Neural progenitor cell (in vitro differentiated cells): ENCODE measurements around the gene TAF1L. TPM values are rescaled to one million over a fixed set of nuclear protein-coding genes. Genes with fewer than 3 reads are reported as not detected.

Experiments used
- DNase-seq: peaks from one replicate; pipeline ENCODE4 v3.0.0-alpha.2; 2016; ENCODE audit warnings: low spot score
- H2AFZ ChIP-seq: fragments of 200-600 bp; sonication (generic); replicated peaks from 2 replicates; pipeline ENCODE4 v1.6.1; 2016; ENCODE audit warnings: antibody characterized with exemption
- H3F3A ChIP-seq: fragments of 200-600 bp; sonication (generic); 2 replicates; pipeline ENCODE4 v1.6.1; 2016; ENCODE audit warnings: antibody characterized with exemption, low read depth
- H3K27ac ChIP-seq: fragments of 200-600 bp; sonication (generic); 2 replicates; pipeline ENCODE4 v1.5.1; 2016; ENCODE audit warnings: mild to moderate bottlenecking
- H3K27me3 ChIP-seq: fragments of 200-600 bp; sonication (generic); 2 replicates; pipeline ENCODE4 v1.6.1; 2016; ENCODE audit warnings: mild to moderate bottlenecking, moderate library complexity
- H3K36me3 ChIP-seq: fragments of 200-600 bp; sonication (generic); 2 replicates; pipeline ENCODE4 v1.5.1; 2016
- H3K4me1 ChIP-seq: fragments of 200-600 bp; sonication (generic); 2 replicates; pipeline ENCODE4 v1.6.1; 2016; ENCODE audit warnings: mixed run types
- H3K4me2 ChIP-seq: fragments of 200-600 bp; sonication (generic); 2 replicates; pipeline ENCODE4 v1.6.1; 2016
- H3K4me3 ChIP-seq: fragments of 200-600 bp; sonication (generic); 2 replicates; pipeline ENCODE4 v1.5.1; 2016
- H3K79me2 ChIP-seq: fragments of 200-600 bp; sonication (generic); 2 replicates; pipeline ENCODE4 v1.6.1; 2016; ENCODE audit warnings: low read depth
- H3K9ac ChIP-seq: fragments of 200-600 bp; sonication (generic); 2 replicates; pipeline ENCODE4 v1.6.1; 2016
- H3K9me3 ChIP-seq: fragments of 200-600 bp; sonication (generic); 2 replicates; pipeline ENCODE4 v1.5.1; 2016; ENCODE audit warnings: low read depth
- H4K20me1 ChIP-seq: fragments of 200-600 bp; sonication (generic); 2 replicates; pipeline ENCODE4 v1.6.1; 2016; ENCODE audit warnings: low read depth
- H3K27ac Mint-ChIP-seq: 3 replicates; pipeline ENCODE4 v1.8.0; 2021; ENCODE audit warnings: mixed read lengths
- H3K27me3 Mint-ChIP-seq: 2 replicates; pipeline ENCODE4 v1.8.0; 2022; ENCODE audit warnings: low read depth, mild to moderate bottlenecking, inconsistent platforms, moderate library complexity, mixed read lengths; ENCODE audit not compliant: insufficient read depth
- H3K36me3 Mint-ChIP-seq: 3 replicates; pipeline ENCODE4 v1.8.0; 2021; ENCODE audit warnings: mixed read lengths
- H3K4me1 Mint-ChIP-seq: 3 replicates; pipeline ENCODE4 v1.8.0; 2021; ENCODE audit warnings: mixed read lengths
- H3K4me3 Mint-ChIP-seq: 3 replicates; pipeline ENCODE4 v1.8.0; 2021; ENCODE audit warnings: mild to moderate bottlenecking, moderate library complexity, mixed read lengths
- H3K9me3 Mint-ChIP-seq: 3 replicates; pipeline ENCODE4 v1.8.0; 2020; ENCODE audit warnings: mixed read lengths
- EZH2 ChIP-seq: fragments of 200-600 bp; sonication (generic); IDR thresholded peaks from 2 replicates; pipeline ENCODE4 v1.6.1; 2017; ENCODE audit warnings: antibody characterized with exemption, mild to moderate bottlenecking, moderate library complexity
- EZH2phosphoT487 ChIP-seq: fragments of 200-600 bp; sonication (generic); IDR thresholded peaks from 2 replicates; pipeline ENCODE4 v1.6.1; 2017; ENCODE audit warnings: antibody characterized with exemption
- total RNA-seq: library from RNA; depleted of rRNA; stranded (reverse); fragments of >200 nt; gene quantifications from 2 replicates; pipeline ENCODE4 v1.2.3, GENCODE V29; 2015; ENCODE audit warnings: low replicate concordance
- TF ChIP-seq, protein P1 (sequence below): fragments of 200-600 bp; sonication (generic); IDR thresholded peaks from 2 replicates; pipeline ENCODE4 v1.5.1; 2017; ENCODE audit warnings: antibody characterized with exemption, mild to moderate bottlenecking

TAF1L gene
- total RNA-seq, 1 donor from 2014 or later = not detected

DNA sequence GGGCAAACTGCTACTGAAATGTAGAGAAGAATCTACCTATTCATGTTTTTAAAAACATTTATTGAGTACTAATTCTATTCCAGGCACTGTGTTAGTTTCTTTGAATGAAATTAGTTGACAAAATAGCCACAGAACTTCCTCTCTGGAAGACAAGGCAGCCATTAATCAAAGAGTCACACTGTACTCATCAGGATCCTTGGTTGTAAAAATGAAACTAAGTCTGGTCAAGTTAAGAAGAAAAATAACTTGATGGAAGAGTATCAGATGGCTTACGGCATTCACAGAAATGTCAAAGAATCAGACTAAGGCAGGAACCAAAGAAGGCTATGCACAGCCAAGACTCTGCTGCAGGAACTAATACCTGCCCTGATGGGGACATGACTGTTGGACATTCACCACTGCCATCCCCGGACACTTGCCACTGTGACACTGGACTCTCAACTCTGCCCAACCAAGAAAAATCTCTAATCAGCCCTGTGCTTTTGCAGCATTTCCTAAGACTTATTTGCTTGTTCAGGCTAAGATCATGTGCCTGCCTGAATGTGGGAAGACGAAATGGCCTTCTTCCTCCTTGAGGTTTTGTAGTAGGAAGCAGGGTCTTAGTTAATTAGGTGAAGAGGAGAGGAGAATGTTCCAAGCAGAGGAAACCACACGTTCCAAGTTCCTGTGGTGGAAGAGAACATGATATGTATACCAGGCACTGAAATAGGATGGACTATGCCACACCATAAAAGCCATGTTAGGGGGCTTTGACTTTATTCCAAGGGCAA is 39.2 kb downstream of the TAF1L start:
- TF ChIP-seq, protein P1, sequence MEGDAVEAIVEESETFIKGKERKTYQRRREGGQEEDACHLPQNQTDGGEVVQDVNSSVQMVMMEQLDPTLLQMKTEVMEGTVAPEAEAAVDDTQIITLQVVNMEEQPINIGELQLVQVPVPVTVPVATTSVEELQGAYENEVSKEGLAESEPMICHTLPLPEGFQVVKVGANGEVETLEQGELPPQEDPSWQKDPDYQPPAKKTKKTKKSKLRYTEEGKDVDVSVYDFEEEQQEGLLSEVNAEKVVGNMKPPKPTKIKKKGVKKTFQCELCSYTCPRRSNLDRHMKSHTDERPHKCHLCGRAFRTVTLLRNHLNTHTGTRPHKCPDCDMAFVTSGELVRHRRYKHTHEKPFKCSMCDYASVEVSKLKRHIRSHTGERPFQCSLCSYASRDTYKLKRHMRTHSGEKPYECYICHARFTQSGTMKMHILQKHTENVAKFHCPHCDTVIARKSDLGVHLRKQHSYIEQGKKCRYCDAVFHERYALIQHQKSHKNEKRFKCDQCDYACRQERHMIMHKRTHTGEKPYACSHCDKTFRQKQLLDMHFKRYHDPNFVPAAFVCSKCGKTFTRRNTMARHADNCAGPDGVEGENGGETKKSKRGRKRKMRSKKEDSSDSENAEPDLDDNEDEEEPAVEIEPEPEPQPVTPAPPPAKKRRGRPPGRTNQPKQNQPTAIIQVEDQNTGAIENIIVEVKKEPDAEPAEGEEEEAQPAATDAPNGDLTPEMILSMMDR = no peak
- TF ChIP-seq EZH2 (no peak), EZH2phosphoT487 (no peak)
- no peaks in the 10 kb centered on the region for H3K4me1 Mint-ChIP-seq
- no peaks in the 10 kb centered on the region for H3K36me3 Mint-ChIP-seq
- Histone ChIP-seq H3K9ac (no peak overlapping the region), H3K9me3 (no peaks in the 10 kb centered on the region), H4K20me1 (no peaks in the 10 kb centered on the region), H3K4me2 (no peak overlapping the region), H2AFZ (no peak overlapping the region), H3K27ac (no peak overlapping the region), H3K36me3 (no peaks in the 10 kb centered on the region), H3K4me3 (no peak overlapping the region), H3K79me2 (no peaks in the 10 kb centered on the region), H3K4me1 (no peaks in the 10 kb centered on the region), H3K27me3 (no peaks in the 10 kb centered on the region), H3F3A (no peaks in the 10 kb centered on the region)
- H3K9me3 Mint-ChIP-seq = peaks cover 3% of the 10 kb centered on the region
- H3K27ac Mint-ChIP-seq = no peak overlapping the region
- H3K27me3 Mint-ChIP-seq = no peaks in the 10 kb centered on the region
- no peak overlapping the region for H3K4me3 Mint-ChIP-seq
- no peak for DNase-seq

DNA sequence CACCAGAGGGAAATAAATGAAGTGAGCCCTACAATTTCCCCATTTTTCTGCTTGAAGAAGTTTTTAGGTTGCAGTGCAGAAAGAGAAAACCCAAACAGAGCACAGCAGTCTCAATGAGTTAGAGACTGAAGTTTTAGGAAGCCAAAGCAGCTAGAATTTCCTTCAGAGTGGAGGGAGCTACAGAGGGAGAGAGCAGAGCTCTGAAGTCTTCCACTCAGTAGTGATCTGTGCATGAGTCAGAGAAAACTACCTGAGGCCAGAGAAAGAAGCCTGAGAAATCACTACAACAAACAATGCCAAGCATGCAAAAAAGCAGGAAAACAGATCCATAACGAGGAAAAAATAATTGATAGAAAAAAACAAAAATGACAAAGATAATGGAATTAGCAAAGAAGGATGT is 44.6 kb downstream of the TAF1L start:
- no peaks in the 10 kb centered on the region for H3K27me3 ChIP-seq
- TF ChIP-seq EZH2 = no peak
- TF ChIP-seq, protein P1 = no peak
- no peak for TF ChIP-seq EZH2phosphoT487
- no peaks in the 10 kb centered on the region for H3K36me3 Mint-ChIP-seq
- H3F3A ChIP-seq = no peaks in the 10 kb centered on the region
- no peaks in the 10 kb centered on the region for H3K9me3 ChIP-seq
- peaks cover under 1% of the 10 kb centered on the region for H3K9me3 Mint-ChIP-seq
- no peak for DNase-seq
- H3K4me1 Mint-ChIP-seq = no peaks in the 10 kb centered on the region
- no peaks in the 10 kb centered on the region for H3K36me3 ChIP-seq
- no peak overlapping the region for H3K27ac Mint-ChIP-seq
- H4K20me1 ChIP-seq = no peaks in the 10 kb centered on the region
- H3K4me3 ChIP-seq = no peak overlapping the region
- H3K4me3 Mint-ChIP-seq = no peak overlapping the region
- H3K27ac ChIP-seq = no peak overlapping the region
- H3K4me1 ChIP-seq = no peaks in the 10 kb centered on the region
- no peak overlapping the region for H3K9ac ChIP-seq
- H3K4me2 ChIP-seq = no peak overlapping the region
- no peak overlapping the region for H2AFZ ChIP-seq
- no peaks in the 10 kb centered on the region for H3K27me3 Mint-ChIP-seq
- no peaks in the 10 kb centered on the region for H3K79me2 ChIP-seq

DNA sequence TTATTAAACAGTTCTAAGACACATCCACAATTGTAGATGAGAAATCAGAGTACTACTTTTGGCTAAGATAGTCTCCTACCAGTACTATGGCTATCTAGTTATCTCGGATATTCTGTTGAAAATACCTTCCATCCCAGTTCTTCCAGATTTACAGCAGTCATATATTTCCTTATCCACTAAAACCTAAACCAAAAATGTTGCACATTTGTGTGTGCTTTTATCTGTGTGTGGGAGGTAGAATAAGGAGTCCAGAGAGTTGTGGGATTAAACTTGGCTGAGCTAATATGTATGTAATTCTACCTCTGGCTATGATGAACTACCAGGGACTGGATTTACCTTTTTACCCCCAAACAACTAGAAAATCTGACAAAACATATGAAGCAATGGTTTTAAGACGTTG is 45.0 kb downstream of the TAF1L start:
- no peak overlapping the region for H2AFZ ChIP-seq
- H3K4me1 ChIP-seq = no peaks in the 10 kb centered on the region
- no peaks in the 10 kb centered on the region for H4K20me1 ChIP-seq
- Mint-ChIP-seq H3K36me3 (no peaks in the 10 kb centered on the region), H3K4me1 (no peaks in the 10 kb centered on the region), H3K9me3 (peaks cover 2% of the 10 kb centered on the region), H3K27me3 (no peaks in the 10 kb centered on the region), H3K4me3 (no peak overlapping the region), H3K27ac (no peak overlapping the region)
- no peak overlapping the region for H3K4me3 ChIP-seq
- no peak overlapping the region for H3K4me2 ChIP-seq
- no peaks in the 10 kb centered on the region for H3K9me3 ChIP-seq
- no peaks in the 10 kb centered on the region for H3F3A ChIP-seq
- H3K36me3 ChIP-seq = no peaks in the 10 kb centered on the region
- DNase-seq = no peak
- no peaks in the 10 kb centered on the region for H3K27me3 ChIP-seq
- no peak overlapping the region for H3K9ac ChIP-seq
- no peak for TF ChIP-seq EZH2phosphoT487
- TF ChIP-seq, protein P1 = no peak
- TF ChIP-seq EZH2 = no peak
- no peaks in the 10 kb centered on the region for H3K79me2 ChIP-seq
- H3K27ac ChIP-seq = no peak overlapping the region
